ENCODE results near the gene CLMN.

- TF ChIP-seq, protein P1, sequence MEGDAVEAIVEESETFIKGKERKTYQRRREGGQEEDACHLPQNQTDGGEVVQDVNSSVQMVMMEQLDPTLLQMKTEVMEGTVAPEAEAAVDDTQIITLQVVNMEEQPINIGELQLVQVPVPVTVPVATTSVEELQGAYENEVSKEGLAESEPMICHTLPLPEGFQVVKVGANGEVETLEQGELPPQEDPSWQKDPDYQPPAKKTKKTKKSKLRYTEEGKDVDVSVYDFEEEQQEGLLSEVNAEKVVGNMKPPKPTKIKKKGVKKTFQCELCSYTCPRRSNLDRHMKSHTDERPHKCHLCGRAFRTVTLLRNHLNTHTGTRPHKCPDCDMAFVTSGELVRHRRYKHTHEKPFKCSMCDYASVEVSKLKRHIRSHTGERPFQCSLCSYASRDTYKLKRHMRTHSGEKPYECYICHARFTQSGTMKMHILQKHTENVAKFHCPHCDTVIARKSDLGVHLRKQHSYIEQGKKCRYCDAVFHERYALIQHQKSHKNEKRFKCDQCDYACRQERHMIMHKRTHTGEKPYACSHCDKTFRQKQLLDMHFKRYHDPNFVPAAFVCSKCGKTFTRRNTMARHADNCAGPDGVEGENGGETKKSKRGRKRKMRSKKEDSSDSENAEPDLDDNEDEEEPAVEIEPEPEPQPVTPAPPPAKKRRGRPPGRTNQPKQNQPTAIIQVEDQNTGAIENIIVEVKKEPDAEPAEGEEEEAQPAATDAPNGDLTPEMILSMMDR (IDR thresholded peaks at IDR 0.05) = no peak
- TF ChIP-seq EZH2 (IDR thresholded peaks at IDR 0.05) = no peak
Observed at GRCh38 chr14:95328729-95329503, 9.2 kb upstream of the CLMN start.

Data from neural progenitor cell (in vitro differentiated cells).